ENCODE measurements around the gene IPO9. TPM values are rescaled to one million over a fixed set of nuclear protein-coding genes. Genes with fewer than 3 reads are reported as not detected.

IPO9 gene
- polyA plus RNA-seq, 1 experiment: 55.5 TPM

GRCh38 chr1:201930137-201930536, 101.2 kb downstream of the IPO9 start:
- ChIA-PET POLR2A (no interaction called here), CTCF (no interaction called here)
- no peak overlapping the region for H3K27ac ChIP-seq (ENCODE audit: low read depth, low read length)

DNA sequence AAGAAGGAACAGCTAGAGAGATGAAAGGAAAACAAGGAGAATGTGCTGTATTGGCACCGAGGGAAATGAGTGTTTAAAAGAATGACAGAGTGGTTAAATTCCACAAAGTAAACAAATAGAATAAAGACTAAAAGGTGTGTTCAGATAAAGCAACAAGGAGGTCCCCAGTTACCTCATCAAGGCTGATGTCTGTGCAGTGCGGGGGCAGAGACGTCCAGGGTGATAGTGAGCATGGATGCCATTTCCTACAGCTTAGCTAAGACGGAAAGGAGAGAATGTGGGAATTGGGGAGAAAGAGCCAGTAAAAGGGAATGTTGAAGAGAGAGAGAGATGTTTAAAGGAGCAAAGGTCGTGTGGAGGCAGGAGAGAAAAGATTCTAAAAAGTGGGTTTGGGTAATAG, 101.8 kb downstream of the IPO9 start:
- no peak for DNase-seq (ENCODE audit: low read depth, low spot score)
- no peak for TF ChIP-seq CTCF (IDR thresholded peaks at IDR 0.05; ENCODE audit: low read depth, low read length)
- no peak overlapping the region for H3K27ac ChIP-seq (ENCODE audit: low read depth, low read length)
- CTCF ChIA-PET: no interaction called here
- POLR2A ChIA-PET: interaction anchor here (0.9 kb wide), 1 partner anchor 14 kb away, joined by 3 read pairs; no protein-coding TSS in a partner anchor
- H3K9me3 ChIP-seq (ENCODE audit: control insufficient read depth, insufficient read depth, low read length): no peaks in the 10 kb centered on the region
- H3K4me3 ChIP-seq (ENCODE audit: low read depth, low read length): no peak overlapping the region
- no peaks in the 10 kb centered on the region for H3K27me3 ChIP-seq (ENCODE audit: control insufficient read depth, insufficient read depth, low read length)

More at GRCh38 chr1:201930137-201930536, 101.2 kb downstream of the IPO9 start:
- Histone ChIP-seq H3K27me3 (ENCODE audit: control insufficient read depth, insufficient read depth, low read length) (no peaks in the 10 kb centered on the region), H3K4me3 (ENCODE audit: low read depth, low read length) (no peak overlapping the region), H3K9me3 (ENCODE audit: control insufficient read depth, insufficient read depth, low read length) (no peaks in the 10 kb centered on the region)
- no peak for TF ChIP-seq CTCF (IDR thresholded peaks at IDR 0.05; ENCODE audit: low read depth, low read length)
- DNase-seq (ENCODE audit: low read depth, low spot score): no peak

Small RNA genes lying within 50 kb of the gene (small RNA-seq; reads per million reads assigned to genes)
- not detected for gene MIR1231 (ENCODE audit: insufficient read length, low read depth)
- gene MIR6739 (ENCODE audit: insufficient read length, low read depth): not detected

Other genes starting within 250 kb of the IPO9 start
- gene SHISA4, start 59.7 kb downstream of the IPO9 start, polyA plus RNA-seq (2011; rRNA removed): 24.4 and 36.4 TPM in 2 replicates
- gene LMOD1, start 117.4 kb downstream of the IPO9 start, polyA plus RNA-seq (2011; rRNA removed): 41.1 and 52.6 TPM in 2 replicates
- 75.2 and 104 TPM in 2 replicates for gene TIMM17A, start 126.3 kb downstream of the IPO9 start, polyA plus RNA-seq (2011; rRNA removed)
- gene RNPEP, start 153.5 kb downstream of the IPO9 start, polyA plus RNA-seq (2011; rRNA removed): 86.8 and 89.0 TPM in 2 replicates
- 0.12 and 0.72 TPM in 2 replicates for gene ELF3, start 181.4 kb downstream of the IPO9 start, polyA plus RNA-seq (2011; rRNA removed)

Measured in AG04450 (cell line).